GM19351 (cell line): Measurements from ENCODE around the gene SHC3.
"Not testable (repeated sequence)": the region's sequence is repeated elsewhere in the genome, so short reads cannot be mapped to it uniquely, and the experiment has no call there.

Experiments
- ATAC-seq: cut with Tn5 transposase; IDR thresholded peaks from one replicate; pipeline ENCODE4 v1.9.1; 2021; ENCODE audit warnings: mild to moderate bottlenecking, moderate library complexity; ENCODE audit not compliant: unreplicated experiment

The SHC3 gene, protein sequence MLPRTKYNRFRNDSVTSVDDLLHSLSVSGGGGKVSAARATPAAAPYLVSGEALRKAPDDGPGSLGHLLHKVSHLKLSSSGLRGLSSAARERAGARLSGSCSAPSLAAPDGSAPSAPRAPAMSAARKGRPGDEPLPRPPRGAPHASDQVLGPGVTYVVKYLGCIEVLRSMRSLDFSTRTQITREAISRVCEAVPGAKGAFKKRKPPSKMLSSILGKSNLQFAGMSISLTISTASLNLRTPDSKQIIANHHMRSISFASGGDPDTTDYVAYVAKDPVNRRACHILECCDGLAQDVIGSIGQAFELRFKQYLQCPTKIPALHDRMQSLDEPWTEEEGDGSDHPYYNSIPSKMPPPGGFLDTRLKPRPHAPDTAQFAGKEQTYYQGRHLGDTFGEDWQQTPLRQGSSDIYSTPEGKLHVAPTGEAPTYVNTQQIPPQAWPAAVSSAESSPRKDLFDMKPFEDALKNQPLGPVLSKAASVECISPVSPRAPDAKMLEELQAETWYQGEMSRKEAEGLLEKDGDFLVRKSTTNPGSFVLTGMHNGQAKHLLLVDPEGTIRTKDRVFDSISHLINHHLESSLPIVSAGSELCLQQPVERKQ

DNA sequence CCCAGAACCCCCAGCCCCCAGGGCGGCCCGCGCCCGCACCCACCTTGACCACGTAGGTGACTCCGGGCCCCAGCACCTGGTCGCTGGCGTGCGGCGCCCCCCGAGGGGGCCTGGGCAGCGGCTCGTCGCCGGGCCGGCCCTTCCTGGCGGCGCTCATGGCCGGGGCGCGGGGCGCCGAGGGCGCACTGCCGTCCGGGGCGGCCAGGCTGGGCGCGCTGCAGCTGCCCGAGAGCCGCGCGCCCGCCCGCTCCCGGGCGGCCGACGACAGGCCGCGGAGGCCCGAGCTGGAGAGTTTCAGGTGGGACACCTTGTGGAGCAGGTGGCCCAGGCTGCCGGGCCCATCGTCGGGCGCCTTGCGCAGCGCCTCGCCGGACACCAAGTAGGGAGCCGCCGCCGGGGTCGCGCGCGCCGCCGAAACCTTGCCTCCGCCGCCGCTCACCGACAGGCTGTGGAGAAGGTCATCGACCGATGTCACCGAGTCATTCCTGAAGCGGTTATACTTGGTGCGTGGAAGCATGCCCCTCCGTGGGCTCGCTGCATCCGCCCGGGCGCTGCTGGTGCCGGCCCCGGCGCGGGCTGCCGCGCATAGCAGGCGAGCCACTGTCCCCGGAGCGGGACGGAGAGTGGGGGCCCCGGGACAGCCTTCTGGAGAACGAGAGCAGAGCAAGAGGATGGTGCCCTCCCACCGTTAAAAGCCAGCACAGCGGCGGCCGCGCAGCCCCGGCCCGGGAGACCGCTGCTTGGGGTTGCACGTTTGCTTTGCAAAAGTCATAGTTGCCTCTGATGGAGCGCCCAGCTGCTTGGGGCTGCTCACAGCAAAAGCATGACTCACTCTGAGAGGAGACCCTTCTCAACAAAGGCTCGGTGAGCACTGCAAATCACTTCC lies at the start of gene SHC3:
TSS of gene SHC3 (minus strand) at position 875 of the 886 bp plus-strand sequence. CDS start at position 517, 358 bp downstream.
- no peak for ATAC-seq

DNA sequence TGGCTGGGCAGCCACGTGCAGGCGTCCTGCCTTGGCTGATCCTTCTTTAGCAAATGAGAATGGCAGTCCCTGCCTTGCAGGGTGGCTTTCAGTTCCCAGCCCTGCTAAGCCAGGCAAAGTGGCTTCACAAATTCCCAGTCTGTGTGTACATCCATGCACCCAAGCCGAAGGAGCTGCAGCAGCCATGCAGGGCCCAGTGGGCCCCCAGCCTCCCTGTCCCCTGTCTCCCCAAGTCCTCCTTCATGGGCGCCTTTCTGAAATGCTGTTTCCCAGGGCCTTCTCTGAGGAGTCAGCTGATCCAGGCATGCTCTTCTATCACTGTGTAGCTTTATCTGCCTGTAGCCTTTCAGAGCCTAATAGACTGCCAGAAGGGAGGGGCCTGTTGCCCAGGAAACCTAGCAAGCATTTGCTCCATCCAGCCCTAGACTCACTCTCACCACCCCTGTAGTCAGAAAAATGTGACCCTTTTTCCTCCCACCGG lies 47.4 kb upstream of the SHC3 start:
- no peak for ATAC-seq

DNA sequence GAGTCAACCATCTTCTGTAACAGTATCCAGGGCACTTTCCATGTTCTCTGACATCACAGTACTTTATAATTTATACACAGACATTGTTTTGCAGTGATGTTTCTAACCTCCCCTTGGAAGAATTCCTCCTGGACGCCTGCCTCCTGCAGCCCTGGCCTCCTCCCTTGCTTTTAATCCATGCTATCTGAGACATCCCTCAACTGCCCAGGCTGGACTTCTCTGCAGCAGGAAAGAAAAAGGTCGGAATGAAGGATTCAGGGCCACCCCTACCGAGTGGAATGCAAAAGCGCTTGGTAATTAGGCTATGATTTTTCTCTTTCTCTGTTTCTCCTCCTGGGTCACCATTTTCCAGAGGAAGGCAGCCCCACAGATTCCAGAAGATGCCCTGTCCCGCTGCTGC lies 47.0 kb upstream of the SHC3 start:
- no peak for ATAC-seq

DNA sequence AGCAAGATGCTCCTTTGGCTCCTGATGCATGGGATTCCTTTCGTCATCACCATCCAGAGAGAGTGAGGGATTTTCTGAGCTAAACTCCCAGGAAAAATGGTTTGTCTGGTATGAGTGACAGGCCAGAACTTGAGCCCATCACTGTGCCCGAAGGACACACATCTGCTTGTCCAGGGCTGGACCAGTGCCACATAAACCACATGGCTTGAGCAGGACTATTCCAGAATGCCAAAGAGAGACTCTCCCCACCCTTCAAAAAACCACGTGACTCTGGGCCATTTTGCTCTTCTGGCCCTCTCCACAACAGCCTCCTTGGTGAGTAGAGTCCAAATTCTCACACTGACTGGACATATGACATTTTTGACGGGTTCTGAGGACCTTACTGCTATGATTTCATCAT lies 46.4 kb upstream of the SHC3 start:
- no peak for ATAC-seq

DNA sequence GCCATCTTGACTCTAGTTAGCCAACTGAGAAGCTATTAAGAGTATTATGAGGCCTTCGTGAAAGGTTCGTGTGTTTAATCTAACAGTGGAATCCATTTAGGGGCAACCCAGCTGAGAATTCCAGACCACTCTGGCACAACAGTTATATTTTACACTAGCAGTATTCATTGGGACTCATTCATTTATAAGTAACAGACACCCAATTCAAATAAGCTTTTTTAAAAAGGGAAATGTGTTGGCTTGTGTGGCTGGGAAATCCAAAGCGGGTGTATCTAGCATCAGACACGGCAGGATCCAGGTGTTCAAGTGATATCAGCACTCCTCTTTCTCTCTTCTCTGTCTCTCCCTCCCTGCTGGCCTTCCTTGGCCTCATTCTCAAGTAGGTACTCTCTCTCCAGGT lies 46.0 kb upstream of the SHC3 start:
- no peak for ATAC-seq

DNA sequence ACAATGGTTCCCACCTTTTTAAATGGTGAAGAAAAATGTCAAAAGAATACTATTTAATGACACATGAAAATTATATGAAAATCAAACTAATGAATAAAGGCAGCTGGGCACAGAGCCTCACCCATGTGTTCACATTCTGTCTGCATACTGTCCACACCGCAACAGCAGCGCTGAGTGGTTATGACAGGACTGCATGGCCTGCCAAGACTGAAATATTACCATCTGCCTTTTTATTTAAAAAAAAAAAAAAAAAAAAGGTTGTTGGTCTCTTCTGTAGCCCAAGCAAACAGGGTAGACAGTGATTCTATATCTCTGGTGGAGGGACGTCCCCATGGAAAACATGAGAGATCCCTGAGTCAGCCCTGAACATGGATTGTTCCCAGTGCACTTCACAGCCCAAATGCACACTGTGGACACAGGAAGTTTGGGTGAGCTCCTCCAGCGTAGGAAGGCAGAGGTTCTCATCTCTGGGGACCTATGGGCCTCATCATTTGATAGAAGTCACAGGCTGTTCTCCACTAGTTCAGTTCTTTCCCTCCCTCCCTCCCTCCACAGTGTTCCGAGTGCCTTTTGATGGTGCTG lies 44.9 kb upstream of the SHC3 start:
- no peak for ATAC-seq

DNA sequence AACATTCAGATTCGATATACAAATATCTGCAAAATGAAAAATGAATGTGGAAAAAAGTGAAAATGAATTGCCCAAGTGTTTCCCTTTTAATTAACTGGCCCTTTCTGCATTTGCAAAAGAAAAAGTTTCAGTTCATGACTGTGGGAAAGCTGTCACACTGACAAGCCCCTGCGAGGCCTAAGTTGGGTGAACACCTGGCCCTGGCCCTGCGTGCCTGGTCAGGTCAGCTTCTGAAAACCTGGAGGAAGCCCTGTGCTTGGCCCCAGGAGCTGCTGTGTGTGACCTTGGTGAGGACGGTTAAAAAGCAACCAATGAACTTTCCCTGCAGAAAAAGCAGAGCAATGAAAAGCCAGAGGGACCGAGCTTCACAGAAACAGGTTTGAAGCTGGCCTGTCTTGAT lies 41.0 kb upstream of the SHC3 start:
- no peak for ATAC-seq

DNA sequence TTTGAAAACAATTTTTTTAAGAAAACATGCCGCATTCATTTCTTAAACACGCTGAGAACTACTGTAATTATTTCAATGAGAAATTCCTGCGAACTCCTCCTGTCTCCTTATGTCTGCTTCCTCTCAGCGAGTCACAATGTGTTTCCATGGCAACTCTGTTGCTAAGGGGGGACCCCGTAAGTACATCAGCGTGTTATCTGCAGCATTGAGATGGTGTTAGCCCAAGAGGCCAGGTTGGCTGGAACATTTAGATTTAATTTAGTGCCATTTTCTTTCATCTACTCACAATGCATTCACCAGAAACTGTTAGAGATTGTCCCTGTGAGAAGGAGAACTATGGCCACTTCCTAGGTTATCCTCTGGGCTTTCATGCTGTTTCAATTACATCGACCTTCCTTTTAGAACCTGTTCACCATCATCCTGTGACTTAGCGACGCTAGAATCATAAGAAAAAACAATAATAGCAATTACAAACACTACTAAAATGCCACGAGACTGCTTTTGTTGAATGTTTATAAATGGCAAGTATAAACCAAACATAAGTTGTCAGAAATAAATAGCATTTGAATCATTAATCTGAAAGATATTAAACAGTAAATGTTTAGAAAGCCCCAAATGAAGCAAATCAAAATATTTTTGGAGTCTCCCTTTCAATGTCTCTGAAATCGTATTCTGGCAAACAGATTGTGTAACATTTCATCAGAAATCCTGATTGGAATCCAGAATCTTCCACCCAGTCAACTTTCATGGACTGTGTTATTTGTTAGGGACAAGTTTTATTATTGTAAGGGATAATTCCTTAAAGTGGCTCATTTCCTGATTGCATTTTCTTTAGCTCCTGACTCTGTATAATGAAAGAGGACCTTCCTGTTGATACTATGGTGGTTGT lies 39.7 kb upstream of the SHC3 start:
- no peak for ATAC-seq

DNA sequence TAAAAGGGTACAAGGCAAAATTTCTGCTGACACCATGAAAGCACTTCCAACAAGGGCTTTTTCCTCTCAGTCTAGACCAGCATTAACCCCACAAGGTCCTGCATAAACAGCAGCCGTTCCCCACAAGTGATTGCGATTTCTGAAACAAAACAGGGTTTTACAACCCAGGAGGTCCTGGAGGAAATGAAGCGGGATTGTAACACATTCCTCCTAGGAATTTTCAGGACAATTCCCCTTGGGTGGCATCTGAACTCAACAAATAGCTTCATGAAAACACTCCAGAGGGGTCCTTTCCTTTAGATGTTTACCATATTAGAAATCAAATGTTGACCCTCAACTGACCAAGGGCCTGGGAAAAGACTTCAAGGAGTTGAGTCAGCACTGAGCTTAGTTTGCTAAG lies 36.7 kb upstream of the SHC3 start:
- ATAC-seq: no peak

DNA sequence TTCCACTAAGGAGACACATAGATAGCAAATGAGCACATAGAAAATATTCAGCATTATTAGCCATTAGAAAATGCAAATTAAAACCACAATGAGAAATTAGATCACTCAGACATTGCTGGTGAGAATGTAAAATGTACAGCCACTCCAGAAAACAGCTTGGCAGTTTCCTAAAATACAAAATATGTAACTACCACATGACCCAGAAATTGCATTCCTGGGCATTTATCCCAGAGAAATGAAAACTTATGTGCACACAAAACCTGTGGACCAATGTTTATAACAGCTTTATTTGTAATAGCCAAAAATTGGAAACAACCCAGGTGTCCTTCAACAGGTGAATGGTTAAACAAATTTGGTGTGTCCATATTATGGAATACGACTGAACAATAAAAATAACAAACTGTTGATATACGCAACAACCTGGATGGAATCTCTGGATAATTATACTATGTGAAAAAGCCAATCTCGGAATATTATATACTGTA lies 34.8 kb upstream of the SHC3 start:
- ATAC-seq: no peak

DNA sequence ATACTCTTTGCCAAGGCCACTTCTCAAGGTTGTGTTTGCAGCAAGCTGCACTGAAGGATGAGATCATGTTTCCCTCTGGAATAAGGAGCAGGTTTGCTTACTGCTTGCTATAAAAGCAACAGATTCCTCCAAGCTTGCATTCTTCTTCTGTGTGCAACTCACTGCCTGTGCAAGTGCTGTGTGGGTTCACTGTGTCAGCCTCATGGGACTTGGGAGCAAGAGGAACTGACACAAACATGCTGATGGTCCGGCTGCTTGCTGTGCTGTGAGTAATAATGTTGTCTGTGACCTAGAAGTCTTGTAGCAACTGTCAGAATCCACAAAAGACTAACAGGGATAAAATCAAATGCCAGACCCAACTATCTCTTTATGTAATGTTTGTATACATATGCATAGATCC lies 33.6 kb upstream of the SHC3 start:
- no peak for ATAC-seq

DNA sequence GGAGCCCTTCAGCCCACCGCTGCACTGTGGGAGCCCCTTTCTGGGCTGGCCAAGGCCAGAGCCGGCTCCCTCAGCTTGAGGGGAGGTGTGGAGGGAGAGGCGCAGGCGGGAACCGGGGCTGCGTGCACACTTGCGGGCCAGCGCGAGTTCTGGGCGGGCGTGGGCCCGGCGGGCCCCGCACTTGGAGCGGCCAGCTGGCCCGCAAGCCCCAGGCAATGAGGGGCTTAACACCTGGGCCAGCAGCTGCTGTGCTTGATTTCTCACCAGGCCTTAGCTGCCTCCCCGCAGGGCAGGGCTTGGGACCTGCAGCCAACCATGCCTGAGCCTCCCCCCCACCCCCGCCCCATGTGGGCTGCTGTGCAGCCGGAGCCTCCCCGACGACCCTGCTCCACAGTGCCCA lies 30.7 kb upstream of the SHC3 start:
- not testable (repeated sequence) for ATAC-seq

DNA sequence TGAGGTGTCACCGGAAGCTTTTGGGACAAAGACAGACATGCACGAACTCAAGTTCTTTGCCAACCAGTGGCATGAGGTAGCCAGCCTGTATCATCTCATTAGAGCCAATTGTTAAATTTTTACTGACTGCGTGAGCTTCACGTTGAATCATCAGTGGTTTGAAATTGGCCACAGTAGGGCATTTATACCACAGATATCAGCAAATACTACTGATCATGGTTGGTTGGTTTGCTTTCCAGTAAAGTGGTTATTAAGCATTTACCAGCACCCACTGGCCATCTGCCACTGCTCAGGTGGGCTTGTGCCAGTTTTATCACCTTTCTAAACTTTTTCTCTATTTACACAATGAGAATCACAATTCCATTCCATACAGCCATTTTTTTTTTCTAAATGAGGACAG lies 28.4 kb upstream of the SHC3 start:
- no peak for ATAC-seq

DNA sequence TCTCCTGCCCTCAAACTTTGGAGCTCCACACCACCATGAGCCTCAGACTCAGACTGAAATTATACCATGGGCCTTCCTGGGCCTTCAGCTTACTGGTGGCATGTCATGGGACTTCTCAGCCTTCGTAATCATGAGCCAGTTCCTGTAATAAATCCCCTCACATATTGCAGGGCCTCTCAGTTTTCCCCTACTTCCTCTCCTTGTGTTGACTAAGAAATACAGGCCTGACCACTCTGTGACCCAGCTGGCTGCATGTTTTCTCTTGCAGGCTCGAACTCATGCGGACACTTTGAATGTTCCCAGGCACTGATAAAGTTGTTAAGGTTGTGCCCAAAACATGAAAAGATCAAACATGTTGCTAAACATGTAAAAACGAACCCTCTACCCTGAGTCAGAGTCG lies 26.2 kb upstream of the SHC3 start:
- no peak for ATAC-seq

DNA sequence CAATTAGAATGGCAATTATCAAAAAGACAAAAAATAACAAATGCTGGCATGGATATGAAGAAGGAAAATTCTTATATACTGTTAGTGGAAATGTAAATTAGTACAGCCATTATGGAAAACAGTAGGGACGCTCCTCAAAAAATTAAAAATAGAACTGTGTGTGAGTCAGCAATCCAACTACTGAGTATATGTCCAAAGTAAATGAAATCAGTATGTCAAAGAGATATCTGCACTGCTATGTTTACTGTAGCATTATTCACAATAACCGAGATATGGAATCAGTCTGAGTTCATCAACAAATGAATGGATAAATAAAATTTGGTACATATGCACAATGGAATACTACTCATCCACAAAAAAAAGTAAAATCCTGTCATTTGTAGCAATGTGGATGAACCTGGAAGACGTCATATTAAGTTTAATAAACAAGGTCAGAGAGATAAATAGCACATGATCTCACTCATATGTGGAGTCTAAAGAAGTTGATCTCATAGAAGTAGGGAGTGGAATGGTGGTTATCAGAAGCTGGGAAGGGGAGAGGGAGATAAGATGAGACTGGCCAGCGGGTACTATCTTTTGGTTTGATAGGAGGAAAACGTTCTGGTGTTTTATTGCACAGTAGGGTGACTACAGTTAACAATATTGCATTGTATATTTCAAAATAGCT lies 16.6 kb upstream of the SHC3 start:
- no peak for ATAC-seq

DNA sequence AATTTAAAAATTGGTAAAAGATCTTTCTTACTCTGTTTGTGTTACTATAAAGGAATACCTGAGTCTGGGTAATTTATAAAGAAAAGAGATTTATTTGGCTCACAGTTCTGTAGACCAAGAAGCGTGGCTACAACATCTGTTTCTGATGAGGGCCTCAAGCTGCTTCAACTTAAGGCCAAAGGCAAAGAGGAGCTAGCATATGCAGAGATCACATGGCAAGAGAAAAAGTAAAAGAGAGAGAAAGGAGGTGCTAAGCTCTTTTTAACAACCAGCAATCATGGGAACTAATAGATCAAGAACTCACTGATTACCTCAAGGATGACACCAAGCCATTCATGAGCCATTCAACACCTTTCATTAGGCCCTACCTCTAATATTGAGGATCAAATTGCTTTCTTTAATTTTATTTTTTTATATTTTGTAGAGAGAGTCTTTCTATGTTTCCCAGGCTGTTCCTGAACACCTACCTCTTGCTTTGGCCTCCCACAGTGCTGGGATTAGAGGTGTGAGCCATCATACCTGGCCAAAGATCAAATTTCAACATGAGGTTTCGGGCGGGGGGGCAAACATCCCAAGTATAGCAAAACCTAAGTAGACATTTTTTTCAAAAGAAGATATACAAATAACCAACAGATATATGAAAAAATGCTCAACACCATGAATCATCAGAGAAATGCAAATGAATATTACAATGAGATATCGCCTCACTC lies 16.0 kb upstream of the SHC3 start:
- no peak for ATAC-seq

DNA sequence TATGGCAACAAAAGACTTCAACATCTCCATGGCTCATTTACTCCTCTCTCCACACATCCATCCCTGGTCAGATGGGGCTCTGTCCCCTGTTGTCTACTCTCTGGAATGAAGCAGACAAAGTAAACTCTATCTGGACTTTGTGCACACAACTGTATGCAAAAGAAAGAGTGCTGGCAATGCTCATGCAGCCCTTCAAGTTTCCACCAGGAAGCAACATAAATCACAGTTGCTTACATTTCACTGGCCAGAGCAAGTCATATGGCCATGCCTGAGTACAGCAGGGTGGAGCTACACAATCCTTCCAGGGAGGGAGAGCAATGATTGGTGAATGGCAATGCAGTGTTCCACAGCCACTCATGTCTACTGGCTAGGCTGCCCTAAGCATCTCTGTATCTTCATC lies 12.4 kb upstream of the SHC3 start:
- no peak for ATAC-seq

DNA sequence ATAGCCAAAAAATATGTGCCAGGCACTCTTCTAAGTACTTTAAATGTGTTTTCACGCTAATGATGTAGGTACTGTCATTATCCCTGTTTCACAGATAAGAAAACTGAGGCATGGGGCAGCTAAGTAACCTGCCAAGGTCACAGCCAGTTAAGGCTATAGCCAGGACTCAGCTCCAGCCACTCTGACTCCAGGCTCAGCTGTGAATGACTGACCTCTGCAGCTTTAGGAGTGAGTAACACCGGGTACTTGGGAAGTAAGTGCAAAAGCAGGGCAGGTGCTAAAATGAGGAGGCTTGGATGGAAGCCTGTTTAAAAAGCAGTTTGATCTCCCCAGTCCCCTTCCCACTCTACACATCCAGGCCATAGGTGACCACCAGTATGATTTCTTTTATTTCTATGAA lies 10.6 kb upstream of the SHC3 start:
- ATAC-seq: no peak

DNA sequence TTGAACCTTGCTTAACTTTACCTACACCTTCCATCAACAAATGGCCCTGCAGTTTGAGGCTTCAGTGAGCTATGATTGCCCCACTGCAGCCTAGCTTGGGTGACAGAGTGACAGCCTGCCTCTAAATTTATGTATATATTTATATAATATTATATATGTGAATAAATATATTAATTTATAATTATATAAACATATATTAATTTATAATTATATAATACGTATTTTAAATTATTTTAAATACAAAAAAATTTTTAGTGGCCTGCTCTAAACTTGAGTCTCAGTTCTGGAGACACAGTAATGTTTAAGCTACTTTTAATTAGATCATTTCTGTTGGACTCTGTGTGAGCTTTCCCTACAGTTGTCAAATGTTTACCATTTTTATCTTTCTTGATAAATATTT lies 9.3 kb upstream of the SHC3 start:
- no peak for ATAC-seq
